Panc1 (cell line): ENCODE data around the gene ANKRD18A.

Source experiments
- POLR2AphosphoS5 ChIP-seq: IDR thresholded peaks from 2 replicates; pipeline ENCODE4 v1.6.1; 2012; ENCODE audit warnings: mild to moderate bottlenecking, low read depth, low read length, moderate library complexity
- TCF7L2 ChIP-seq: IDR thresholded peaks from 2 replicates; pipeline ENCODE4 v1.6.1; 2011; ENCODE audit warnings: mild to moderate bottlenecking, low read depth, low read length, inconsistent platforms
- TF ChIP-seq, protein P1 (sequence below): fragments of 450-650 bp; IDR thresholded peaks from 2 replicates; pipeline ENCODE4 v1.5.1; 2017; ENCODE audit warnings: mild to moderate bottlenecking

DNA sequence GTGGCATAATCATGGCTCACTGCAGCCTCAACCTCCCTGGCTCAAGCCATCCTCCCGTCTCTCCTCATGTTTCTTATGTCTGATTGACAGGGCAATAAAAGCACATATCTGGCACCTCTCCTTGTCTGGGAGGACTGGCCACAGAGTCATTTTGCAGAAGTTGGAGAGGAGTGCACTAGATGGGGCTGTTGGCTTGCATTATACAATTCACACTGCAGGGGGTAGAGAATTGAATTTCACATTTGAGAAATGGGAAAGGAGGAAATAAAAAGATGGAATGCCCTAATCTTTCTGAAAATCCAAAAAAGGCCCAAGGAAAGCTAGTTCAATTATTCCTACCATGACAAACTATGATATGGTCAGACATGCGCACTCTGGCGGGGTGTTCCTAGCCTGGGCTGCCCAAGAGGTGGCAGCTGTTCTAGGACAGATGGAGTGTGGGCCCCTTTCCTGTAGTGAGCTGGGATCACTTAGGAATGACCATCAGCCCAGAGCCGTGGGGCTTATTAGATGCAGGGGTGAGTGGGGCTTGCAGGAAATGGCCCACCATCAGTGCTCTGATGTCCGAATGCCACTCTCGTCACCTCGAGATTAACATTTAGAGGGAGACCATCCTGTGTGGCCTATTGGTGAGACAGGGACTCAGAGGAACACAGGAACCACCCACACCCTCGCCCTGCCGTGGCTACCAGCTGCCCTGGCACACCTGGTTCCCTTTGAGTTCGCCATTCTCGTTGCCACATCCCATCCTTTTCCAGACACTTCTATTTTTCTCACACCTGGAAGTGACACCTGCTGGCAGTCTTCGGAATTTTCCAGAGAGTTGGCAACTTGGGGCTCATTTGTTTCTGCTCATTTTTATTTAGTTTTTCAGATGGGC, 21.8 kb upstream of the ANKRD18A start:
- TF ChIP-seq, protein P1, sequence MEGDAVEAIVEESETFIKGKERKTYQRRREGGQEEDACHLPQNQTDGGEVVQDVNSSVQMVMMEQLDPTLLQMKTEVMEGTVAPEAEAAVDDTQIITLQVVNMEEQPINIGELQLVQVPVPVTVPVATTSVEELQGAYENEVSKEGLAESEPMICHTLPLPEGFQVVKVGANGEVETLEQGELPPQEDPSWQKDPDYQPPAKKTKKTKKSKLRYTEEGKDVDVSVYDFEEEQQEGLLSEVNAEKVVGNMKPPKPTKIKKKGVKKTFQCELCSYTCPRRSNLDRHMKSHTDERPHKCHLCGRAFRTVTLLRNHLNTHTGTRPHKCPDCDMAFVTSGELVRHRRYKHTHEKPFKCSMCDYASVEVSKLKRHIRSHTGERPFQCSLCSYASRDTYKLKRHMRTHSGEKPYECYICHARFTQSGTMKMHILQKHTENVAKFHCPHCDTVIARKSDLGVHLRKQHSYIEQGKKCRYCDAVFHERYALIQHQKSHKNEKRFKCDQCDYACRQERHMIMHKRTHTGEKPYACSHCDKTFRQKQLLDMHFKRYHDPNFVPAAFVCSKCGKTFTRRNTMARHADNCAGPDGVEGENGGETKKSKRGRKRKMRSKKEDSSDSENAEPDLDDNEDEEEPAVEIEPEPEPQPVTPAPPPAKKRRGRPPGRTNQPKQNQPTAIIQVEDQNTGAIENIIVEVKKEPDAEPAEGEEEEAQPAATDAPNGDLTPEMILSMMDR = peak; percentile 70
- TF ChIP-seq POLR2AphosphoS5 (no peak), TCF7L2 (no peak)
